HG03097 (cell line): ENCODE data around the gene MYO7A.

ENCODE experiments used
- ATAC-seq: cut with Tn5 transposase; IDR thresholded peaks from one replicate; pipeline ENCODE4 v1.9.1; 2021; ENCODE audit not compliant: unreplicated experiment, low FRiP score

Gene MYO7A

GRCh38 chr11:77208535-77208934 lies 80.5 kb downstream of the MYO7A start:
- ATAC-seq = no peak

- ATAC-seq = no peak
Measured at GRCh38 chr11:77209663-77210062, 81.6 kb downstream of the MYO7A start.

DNA sequence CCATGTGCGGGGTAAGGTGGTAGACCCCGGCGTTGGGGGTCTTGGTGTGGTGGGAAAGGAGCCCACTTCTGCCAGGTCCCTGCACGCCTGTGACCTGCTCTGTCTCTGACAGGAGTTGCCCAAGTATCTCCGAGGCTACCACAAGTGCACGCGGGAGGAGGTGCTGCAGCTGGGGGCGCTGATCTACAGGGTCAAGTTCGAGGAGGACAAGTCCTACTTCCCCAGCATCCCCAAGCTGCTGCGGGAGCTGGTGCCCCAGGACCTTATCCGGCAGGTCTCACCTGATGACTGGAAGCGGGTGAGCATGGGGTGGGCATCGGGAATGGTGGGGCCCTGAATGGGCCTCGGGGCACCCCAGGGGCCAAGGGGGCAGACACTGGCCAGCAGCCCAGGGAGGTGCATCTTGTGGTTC lies 83.0 kb downstream of the MYO7A start:
- no peak for ATAC-seq

DNA sequence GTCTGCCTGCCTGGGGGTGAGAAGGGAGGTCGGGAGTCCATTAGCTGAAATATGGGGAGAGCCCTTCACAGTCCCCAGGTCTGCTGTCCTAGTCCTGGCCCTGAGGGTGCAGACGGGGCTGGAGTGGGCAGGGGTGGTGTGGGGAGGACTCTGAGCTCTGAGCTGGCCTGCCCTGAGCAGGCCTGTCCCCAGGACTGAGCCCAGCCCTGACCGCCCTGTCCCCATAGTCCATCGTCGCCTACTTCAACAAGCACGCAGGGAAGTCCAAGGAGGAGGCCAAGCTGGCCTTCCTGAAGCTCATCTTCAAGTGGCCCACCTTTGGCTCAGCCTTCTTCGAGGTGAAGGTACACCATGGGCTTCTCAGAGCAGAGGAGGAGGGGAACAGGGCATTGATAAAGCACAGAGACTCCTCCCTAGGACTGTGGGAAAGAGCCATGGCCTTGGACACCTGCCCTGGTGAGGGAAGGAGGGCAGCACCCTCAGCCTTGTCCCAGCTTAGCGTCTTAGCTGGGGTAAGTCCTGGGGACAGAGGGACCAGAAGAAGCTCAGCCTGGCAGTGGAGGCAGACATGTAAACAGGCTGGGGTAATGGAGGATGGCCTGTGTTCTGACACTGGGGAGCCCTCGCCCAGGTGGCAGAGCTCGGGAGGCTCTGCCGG lies 83.7 kb downstream of the MYO7A start:
- no peak for ATAC-seq

GRCh38 chr11:77212314-77213007 lies 84.4 kb downstream of the MYO7A start:
- no peak for ATAC-seq

DNA sequence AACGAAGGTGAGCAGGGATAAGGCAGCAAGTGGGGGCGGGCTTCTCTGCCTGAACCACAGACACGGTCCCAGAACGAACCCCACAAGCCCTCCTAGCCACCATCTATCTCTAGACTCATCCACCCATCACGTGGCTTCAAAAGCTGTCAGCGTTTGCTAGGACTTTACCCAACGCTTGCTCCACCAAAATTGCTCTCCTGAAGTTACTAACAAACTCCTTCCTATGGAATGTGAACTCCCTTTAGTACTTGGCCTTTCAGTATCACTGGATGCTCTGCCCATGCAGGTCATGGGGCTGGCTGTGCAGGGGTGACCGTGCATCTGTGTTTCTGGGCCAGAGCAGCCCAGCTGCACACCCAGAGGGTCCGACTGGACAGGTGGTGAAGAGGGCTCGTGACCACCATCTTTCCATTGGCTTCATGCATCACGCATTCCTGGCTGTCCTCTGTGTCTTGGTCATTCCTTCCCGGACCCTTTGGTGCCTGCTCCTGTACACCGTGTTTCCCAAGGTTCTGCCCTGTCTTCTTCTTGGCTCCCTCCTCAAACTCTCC lies 85.1 kb downstream of the MYO7A start:
- no peak for ATAC-seq

DNA sequence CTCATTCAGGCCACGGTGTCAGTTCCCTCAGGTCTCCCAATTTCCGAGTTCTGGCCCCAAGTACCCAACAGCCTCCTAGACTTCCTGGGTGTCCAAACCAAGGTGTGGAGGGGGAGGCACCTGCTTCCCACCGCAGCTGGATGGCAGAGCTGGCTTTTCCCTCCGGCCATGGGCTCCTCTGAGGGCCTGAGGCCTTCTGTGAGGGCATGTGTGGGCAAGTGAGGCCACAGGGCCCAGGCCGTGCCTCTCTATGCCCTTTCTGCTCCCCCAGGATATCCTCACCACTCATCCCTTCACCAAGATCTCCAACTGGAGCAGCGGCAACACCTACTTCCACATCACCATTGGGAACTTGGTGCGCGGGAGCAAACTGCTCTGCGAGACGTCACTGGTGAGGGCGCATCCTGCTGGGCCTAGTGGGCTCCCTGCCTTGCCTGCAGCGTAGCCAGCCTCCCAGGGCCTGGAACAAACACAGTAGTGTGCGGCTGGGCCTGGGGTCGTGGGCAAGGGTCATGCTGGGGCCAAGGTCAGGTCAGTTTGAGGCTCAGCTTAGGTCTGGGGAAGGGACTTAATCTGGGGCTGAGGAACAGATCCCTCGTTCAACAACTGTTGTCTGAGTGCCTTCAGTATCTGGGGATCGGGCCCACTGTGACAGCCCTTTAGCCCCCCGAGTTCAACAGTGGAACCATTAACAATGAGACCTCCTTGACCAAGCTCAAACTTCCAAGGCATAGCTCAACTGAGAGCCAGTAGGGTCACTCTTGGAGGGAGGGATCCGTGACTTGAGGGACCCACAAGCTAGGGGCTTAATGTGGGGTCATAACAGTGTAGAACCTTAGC lies 85.8 kb downstream of the MYO7A start:
- ATAC-seq = no peak

DNA sequence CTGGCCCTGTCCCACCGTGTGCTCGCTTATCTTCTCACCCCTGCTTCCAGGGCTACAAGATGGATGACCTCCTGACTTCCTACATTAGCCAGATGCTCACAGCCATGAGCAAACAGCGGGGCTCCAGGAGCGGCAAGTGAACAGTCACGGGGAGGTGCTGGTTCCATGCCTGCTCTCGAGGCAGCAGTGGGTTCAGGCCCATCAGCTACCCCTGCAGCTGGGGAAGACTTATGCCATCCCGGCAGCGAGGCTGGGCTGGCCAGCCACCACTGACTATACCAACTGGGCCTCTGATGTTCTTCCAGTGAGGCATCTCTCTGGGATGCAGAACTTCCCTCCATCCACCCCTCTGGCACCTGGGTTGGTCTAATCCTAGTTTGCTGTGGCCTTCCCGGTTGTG lies 86.5 kb downstream of the MYO7A start:
- no peak for ATAC-seq

GRCh38 chr11:77215106-77215505 lies 87.1 kb downstream of the MYO7A start:
- ATAC-seq = no peak

- ATAC-seq = no peak
Measured at GRCh38 chr11:77217156-77217555, 89.1 kb downstream of the MYO7A start.

GRCh38 chr11:77223797-77224196 lies 95.8 kb downstream of the MYO7A start:
- no peak for ATAC-seq

GRCh38 chr11:77230878-77231605 lies 103.0 kb downstream of the MYO7A start:
- no peak for ATAC-seq

DNA sequence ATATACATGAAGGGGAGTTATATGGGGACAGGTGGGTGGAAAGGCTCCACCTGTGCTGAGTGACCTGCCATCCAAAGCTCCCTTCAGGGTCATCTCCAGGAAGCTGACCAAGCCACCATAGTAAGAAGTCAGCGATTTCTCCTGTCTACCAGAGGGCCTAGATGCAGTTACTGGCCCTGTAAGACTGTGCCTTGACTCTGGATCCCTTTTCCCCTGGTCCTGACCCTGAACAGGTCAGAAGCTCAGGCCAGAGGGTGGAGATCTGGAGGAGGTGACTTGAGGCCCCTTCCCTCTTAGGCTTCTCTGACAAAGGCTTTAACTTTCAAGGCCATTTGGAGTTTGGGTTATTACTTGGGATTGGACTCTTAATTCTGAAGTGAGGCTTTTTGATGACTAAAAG lies 103.8 kb downstream of the MYO7A start:
- ATAC-seq = no peak

DNA sequence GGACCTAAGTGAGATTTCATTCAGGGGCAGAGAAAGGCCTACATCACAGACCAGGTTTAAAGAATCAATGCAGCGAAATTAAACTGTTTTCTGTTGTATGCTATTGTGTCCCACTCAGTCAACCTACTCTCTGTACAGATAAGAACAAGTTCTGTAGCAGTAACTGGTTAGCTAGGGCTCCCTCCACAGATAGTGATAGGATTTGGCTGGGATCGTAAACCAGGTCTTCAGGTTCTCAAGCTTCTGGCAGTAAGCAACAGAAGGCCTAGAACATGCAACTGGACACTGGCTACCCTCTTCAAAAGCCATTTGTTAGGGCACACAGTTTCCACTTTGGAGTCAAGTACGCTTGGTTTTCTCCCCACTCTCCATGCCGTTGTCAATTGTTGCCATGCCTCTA lies 104.2 kb downstream of the MYO7A start:
- ATAC-seq = no peak

GRCh38 chr11:77233011-77233410 lies 105.0 kb downstream of the MYO7A start:
- ATAC-seq = no peak

- no peak for ATAC-seq
Measured at GRCh38 chr11:77236901-77237300, 108.9 kb downstream of the MYO7A start.

DNA sequence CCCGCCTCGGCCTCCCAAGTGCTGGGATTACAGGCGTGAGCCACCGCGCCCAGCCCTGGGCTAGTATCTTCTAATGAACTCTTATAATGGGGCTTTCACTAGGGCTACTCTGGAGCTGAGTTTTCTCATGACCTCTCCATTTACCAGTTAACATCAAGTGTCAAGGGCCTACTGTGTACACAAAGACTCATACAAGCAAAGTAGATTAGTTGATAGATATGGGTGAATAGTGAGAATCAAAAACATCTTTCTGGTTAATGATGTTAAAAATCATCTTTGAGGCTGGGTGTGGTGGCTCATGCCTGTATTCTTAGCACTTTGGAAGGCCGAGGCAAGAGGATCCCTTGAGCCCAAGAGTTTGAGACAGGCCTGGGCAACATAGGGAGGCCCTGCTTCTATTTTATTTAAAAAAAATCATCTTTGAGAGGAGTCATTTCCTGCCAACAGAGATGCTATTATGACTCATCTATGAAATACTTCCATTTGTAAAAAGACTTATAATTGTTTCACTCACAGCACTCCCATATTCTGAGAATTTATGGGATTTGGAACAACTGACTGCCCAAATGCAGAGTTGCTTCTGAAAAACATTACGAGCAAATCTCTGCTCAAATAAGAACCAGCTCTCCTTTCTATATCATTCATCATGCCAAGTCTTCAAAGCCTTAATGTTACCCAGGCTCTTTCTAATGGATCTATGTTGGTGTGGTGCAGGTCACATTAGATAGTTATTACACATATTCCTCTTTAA lies 116.4 kb downstream of the MYO7A start:
- no peak for ATAC-seq

- ATAC-seq = no peak
Measured at GRCh38 chr11:77249427-77249826, 121.4 kb downstream of the MYO7A start.

DNA sequence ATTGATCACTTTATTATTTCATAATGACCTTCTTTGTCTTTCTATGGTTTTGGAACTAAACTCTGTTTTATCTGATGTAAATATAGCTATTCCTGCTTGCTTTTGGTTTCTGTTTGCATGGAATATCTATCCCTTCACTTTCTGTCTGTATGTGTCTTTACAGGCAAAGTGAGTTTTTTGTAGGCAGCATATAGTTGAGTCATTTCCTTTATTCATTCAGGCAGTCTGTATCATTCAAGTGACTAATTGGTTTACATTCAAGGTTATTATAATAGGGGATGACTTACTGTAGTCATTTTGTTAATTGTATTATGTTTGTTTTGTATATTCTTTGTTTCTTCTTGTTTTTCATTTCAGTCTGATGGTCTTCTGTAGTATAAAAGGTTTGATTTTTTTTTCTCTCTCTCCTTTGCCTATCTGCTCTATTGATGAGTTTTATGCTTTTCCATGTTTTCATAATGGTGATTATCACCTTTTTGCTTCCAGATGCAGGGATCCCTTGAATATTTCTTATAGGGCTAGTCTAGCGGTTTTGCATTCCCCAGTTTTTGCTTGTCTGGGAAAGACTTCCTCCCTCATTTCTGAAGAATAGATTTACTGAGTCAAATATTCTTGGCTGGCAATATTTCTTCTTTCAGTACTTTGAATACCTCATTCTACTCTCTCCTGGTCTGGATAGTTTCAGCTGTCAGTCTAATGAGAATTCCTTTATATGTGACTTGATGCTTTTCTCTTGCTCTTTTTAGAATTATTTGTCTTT lies 123.0 kb downstream of the MYO7A start:
- no peak for ATAC-seq
